ENCODE results near the gene FBXO31. TPM values are rescaled to one million over a fixed set of nuclear protein-coding genes. Genes with fewer than 3 reads are reported as not detected.

FBXO31 gene
- total and polyA plus RNA-seq, 2 donors from 2014 or later = 12.5 to 34.9 TPM

DNA sequence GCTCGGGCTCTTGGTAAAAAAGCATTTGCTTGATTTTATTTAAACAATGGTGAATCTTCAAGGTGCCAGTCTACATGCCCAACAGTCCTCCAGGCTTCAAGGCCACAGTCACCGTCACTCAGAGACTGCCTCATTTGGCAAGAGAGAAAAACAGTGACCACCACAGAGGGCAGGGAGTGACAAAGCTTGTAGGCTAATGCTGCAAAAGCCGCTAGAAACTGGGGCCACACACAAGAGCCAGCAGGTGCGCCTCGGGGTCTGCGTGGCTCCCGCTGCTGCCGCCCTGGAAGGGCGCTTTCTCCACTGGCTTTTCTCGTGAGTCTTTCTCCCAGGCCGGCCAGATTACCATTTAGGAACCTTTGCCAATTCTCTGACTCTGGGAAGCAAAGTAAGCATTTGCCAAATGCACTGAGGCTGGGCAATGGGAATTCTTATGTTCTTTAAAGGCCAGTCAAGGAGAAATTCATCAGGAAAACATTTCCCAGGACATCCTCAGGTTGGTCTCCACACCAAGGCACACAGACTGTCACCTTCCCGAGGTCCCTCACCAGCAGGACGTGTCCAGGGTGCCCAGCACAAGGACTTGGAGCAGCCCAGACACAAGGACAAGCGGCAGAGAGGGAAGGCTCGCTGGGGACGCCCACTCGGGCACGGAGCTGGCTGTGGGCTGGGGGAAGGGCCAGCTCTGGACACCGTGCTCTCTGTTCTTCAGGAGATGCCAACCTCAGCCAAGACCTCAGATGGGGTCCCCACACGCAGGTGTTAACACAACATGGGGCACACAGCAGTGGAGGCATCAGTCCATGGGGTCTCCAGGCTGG is 53.9 kb downstream of the FBXO31 start:
- Histone ChIP-seq H3K4me3 (ENCODE audit: low read length in 3 of 3) (no peak overlapping the region), H3K9ac (ENCODE audit: low read length in 3 of 3) (no peak overlapping the region), H3K36me3 (ENCODE audit: control insufficient read depth in 2 of 3, insufficient read depth in 3 of 3, low read length in 3 of 3) (peaks cover 0 to 27% (median 9%) of the 10 kb centered on the region in 3 donors), H3K27me3 (ENCODE audit: control insufficient read depth, insufficient read depth, low read length) (no peaks in the 10 kb centered on the region), H3K9me3 (ENCODE audit: control insufficient read depth in 2 of 3, insufficient read depth in 1 of 3, low read length in 3 of 3) (no peaks in the 10 kb centered on the region), H3K27ac (ENCODE audit: low read depth in 2 of 2, low read length in 2 of 2) (no peak overlapping the region), H3K4me1 (ENCODE audit: control insufficient read depth in 2 of 3, insufficient read depth in 2 of 3, low read depth in 1 of 3, low read length in 3 of 3) (no peaks in the 10 kb centered on the region)
- TF ChIP-seq, protein P1, sequence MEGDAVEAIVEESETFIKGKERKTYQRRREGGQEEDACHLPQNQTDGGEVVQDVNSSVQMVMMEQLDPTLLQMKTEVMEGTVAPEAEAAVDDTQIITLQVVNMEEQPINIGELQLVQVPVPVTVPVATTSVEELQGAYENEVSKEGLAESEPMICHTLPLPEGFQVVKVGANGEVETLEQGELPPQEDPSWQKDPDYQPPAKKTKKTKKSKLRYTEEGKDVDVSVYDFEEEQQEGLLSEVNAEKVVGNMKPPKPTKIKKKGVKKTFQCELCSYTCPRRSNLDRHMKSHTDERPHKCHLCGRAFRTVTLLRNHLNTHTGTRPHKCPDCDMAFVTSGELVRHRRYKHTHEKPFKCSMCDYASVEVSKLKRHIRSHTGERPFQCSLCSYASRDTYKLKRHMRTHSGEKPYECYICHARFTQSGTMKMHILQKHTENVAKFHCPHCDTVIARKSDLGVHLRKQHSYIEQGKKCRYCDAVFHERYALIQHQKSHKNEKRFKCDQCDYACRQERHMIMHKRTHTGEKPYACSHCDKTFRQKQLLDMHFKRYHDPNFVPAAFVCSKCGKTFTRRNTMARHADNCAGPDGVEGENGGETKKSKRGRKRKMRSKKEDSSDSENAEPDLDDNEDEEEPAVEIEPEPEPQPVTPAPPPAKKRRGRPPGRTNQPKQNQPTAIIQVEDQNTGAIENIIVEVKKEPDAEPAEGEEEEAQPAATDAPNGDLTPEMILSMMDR (IDR thresholded peaks at IDR 0.05; ENCODE audit: borderline replicate concordance, extremely low read depth, insufficient read depth) = no peak
- DNase-seq (peak in 1 of 5 donors; percentile 65), FAIRE-seq (no peak)
- intact Hi-C loops (cut with DNase I) = loop anchor here (10.0 kb wide), 1 partner anchor 45 kb away; no protein-coding TSS in a partner anchor

DNA sequence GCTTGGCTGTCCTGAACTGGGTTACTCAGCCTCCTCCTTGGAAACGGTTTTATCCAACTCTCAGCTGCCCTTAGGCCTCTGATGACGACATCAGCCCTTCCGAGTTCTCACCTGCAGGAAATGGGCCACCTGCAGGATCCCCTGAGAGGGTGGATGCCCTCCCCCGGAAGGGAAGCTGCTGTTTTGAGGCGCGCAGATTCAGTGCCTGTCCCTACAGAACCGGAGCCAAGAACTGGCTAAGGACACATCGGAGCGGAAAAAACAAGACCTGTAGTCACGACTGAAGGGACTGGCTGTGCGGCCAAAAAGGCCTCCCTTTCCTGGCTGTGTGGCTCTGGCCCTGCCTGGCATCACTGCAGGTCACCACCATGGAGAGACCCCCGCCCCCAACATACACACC is 54.7 kb downstream of the FBXO31 start:
- TF ChIP-seq, protein P1 (IDR thresholded peaks at IDR 0.05; ENCODE audit: borderline replicate concordance, extremely low read depth, insufficient read depth) = no peak
- no peak overlapping the region for H3K27ac ChIP-seq (ENCODE audit: low read depth in 2 of 2, low read length in 2 of 2)
- no peak overlapping the region for H3K9ac ChIP-seq (ENCODE audit: low read length in 3 of 3)

GRCh38 chr16:87327798-87328495 is 55.6 kb downstream of the FBXO31 start:
- no peak for FAIRE-seq
- DNase-seq = peak in 1 of 5 donors; percentile 53
- intact Hi-C loops (cut with DNase I) = loop anchor here (10.0 kb wide), 1 partner anchor 47 kb away; no protein-coding TSS in a partner anchor
- Histone ChIP-seq H3K4me3 (ENCODE audit: low read length in 3 of 3) (no peak overlapping the region), H3K36me3 (ENCODE audit: control insufficient read depth in 2 of 3, insufficient read depth in 3 of 3, low read length in 3 of 3) (peaks cover 0 to 22% (median 5%) of the 10 kb centered on the region in 3 donors), H3K9ac (ENCODE audit: low read length in 3 of 3) (no peak overlapping the region), H3K27ac (ENCODE audit: low read depth in 2 of 2, low read length in 2 of 2) (no peak overlapping the region), H3K27me3 (ENCODE audit: control insufficient read depth, insufficient read depth, low read length) (no peaks in the 10 kb centered on the region), H3K9me3 (ENCODE audit: control insufficient read depth in 2 of 3, insufficient read depth in 1 of 3, low read length in 3 of 3) (no peaks in the 10 kb centered on the region), H3K4me1 (ENCODE audit: control insufficient read depth in 2 of 3, insufficient read depth in 2 of 3, low read depth in 1 of 3, low read length in 3 of 3) (no peaks in the 10 kb centered on the region)
- TF ChIP-seq, protein P1 (IDR thresholded peaks at IDR 0.05; ENCODE audit: borderline replicate concordance, extremely low read depth, insufficient read depth) = no peak

More for the DNA sequence above, 54.7 kb downstream of the FBXO31 start:
- Histone ChIP-seq H3K27me3 (ENCODE audit: control insufficient read depth, insufficient read depth, low read length) (no peaks in the 10 kb centered on the region), H3K9me3 (ENCODE audit: control insufficient read depth in 2 of 3, insufficient read depth in 1 of 3, low read length in 3 of 3) (no peaks in the 10 kb centered on the region), H3K4me3 (ENCODE audit: low read length in 3 of 3) (no peak overlapping the region), H3K4me1 (ENCODE audit: control insufficient read depth in 2 of 3, insufficient read depth in 2 of 3, low read depth in 1 of 3, low read length in 3 of 3) (no peaks in the 10 kb centered on the region), H3K36me3 (ENCODE audit: control insufficient read depth in 2 of 3, insufficient read depth in 3 of 3, low read length in 3 of 3) (peaks cover 0 to 22% (median 7%) of the 10 kb centered on the region in 3 donors)
- DNase-seq (peak in 1 of 5 donors; percentile 50), FAIRE-seq (no peak)
- intact Hi-C loops (cut with DNase I) = loop anchor here (10.0 kb wide), 1 partner anchor 46 kb away; no protein-coding TSS in a partner anchor

Data from kidney (tissue), 14 donors.